ENCODE results near the gene KNOP1. TPM values are rescaled to one million over a fixed set of nuclear protein-coding genes. Genes with fewer than 3 reads are reported as not detected.

Gene KNOP1
- total and polyA plus RNA-seq, 10 donors: 7.1 to 13.7 (median 9.9) TPM

- Histone ChIP-seq H3K27me3 (replicated peaks in 1 of 7) (no peaks in the 10 kb centered on the region), H3K27ac (no peak overlapping the region), H3K4me1 (no peaks in the 10 kb centered on the region), H3K36me3 (peaks cover 0 to 96% (median 48%) of the 10 kb centered on the region in 6 donors), H3K9me3 (no peaks in the 10 kb centered on the region), H3K4me3 (no peak overlapping the region)
- DNase-seq: no peak
- TF ChIP-seq POLR2AphosphoS5 (IDR thresholded peaks at IDR 0.05) (no peak), POLR2A (IDR thresholded peaks at IDR 0.05) (no peak)
- TF ChIP-seq, protein P1, sequence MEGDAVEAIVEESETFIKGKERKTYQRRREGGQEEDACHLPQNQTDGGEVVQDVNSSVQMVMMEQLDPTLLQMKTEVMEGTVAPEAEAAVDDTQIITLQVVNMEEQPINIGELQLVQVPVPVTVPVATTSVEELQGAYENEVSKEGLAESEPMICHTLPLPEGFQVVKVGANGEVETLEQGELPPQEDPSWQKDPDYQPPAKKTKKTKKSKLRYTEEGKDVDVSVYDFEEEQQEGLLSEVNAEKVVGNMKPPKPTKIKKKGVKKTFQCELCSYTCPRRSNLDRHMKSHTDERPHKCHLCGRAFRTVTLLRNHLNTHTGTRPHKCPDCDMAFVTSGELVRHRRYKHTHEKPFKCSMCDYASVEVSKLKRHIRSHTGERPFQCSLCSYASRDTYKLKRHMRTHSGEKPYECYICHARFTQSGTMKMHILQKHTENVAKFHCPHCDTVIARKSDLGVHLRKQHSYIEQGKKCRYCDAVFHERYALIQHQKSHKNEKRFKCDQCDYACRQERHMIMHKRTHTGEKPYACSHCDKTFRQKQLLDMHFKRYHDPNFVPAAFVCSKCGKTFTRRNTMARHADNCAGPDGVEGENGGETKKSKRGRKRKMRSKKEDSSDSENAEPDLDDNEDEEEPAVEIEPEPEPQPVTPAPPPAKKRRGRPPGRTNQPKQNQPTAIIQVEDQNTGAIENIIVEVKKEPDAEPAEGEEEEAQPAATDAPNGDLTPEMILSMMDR (IDR thresholded peaks at IDR 0.05 in 8 of 11, conservative IDR thresholded peaks at IDR 0.05 in 3 of 11): no peak
- intact Hi-C loops (cut with DNase I; ENCODE audit: low total_unique reads): no loop called here
- whole genome bisulfite sequencing, 5 donors: 87 to 96% (median 89%) methylated on average over 13 to 18 of the region's 18 CpGs
Measured at GRCh38 chr16:19708296-19709205, 9.5 kb downstream of the KNOP1 start.

DNA sequence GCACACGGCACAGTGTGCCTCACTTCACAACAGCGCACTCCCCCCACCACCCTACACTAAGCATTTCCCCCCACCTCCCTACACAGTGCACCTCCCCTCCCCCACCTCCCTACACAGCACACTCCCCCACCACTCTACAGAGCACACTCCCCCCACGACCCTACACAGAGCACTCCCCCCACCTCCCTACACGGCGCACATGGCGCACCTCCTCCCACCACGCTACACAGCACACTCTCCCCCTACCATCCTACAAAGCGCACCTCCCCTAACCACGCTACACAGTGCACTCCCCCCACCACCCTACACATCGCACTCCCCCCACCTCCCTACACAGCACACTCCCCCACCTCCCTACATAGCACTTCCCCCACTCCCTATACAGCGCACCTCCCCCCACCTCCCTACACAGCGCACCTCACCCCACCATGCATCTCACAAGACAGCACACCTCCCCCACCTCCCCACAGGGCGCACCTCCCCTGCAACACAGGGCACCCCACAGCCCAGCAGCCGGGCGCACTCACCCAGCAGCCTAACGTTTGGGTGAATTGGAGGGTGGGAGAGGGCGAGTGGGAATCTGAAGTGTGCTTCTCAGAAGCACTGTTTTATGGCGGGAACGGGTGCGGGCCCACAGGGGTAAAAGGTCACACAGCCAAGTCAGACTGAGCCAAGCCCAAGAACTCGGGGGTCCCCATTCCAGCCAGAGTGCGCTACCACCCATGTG is 10.3 kb downstream of the KNOP1 start:
- Histone ChIP-seq H3K4me3 (no peak overlapping the region), H3K4me1 (no peaks in the 10 kb centered on the region), H3K27ac (no peak overlapping the region), H3K9me3 (no peaks in the 10 kb centered on the region), H3K27me3 (replicated peaks in 1 of 7) (no peaks in the 10 kb centered on the region), H3K36me3 (peaks cover 0 to 97% (median 50%) of the 10 kb centered on the region in 6 donors)
- 87 to 93% (median 90%) methylated on average over 20 to 22 of the region's 22 CpGs for WGBS, 5 donors
- intact Hi-C loops (cut with DNase I; ENCODE audit: low total_unique reads): no loop called here
- TF ChIP-seq POLR2AphosphoS5 (IDR thresholded peaks at IDR 0.05) (no peak), POLR2A (IDR thresholded peaks at IDR 0.05) (no peak)
- TF ChIP-seq, protein P1 (IDR thresholded peaks at IDR 0.05 in 8 of 11, conservative IDR thresholded peaks at IDR 0.05 in 3 of 11): no peak
- DNase-seq: no peak

- WGBS, 5 donors: 96 to 99% (median 97%) methylated on average over 14 to 15 of the region's 15 CpGs
- no peaks in the 10 kb centered on the region for H3K9me3 ChIP-seq
- no peak overlapping the region for H3K27ac ChIP-seq
- DNase-seq: no peak
- no peak overlapping the region for H3K4me3 ChIP-seq
- H3K4me1 ChIP-seq: no peaks in the 10 kb centered on the region
- H3K27me3 ChIP-seq (replicated peaks in 1 of 7): no peaks in the 10 kb centered on the region
- intact Hi-C loops (cut with DNase I; ENCODE audit: low total_unique reads): no loop called here
- peaks cover 0 to 97% (median 53%) of the 10 kb centered on the region in 6 donors for H3K36me3 ChIP-seq
- TF ChIP-seq POLR2AphosphoS5 (IDR thresholded peaks at IDR 0.05): no peak
Measured at GRCh38 chr16:19706846-19707245, 11.2 kb downstream of the KNOP1 start.

DNA sequence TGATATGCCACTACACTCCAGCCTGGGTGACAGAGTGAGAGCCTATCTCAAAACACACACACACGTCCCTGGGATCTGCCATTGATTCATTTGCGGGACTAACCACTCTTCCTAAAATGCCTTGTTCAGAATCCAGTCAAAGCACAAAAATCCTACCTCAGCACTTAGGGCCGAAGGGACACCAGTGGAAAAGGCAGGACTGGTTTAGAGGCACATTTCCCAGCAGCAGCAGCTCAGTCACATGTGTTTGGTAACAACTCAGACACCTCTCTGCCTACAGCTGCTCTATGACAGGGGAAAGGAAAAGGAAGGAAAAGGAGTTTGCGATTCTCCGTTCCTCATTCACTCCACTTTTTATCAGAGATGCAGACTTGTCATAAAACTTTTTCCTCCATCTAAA is 12.2 kb downstream of the KNOP1 start:
- Histone ChIP-seq H3K27me3 (replicated peaks in 1 of 7) (no peaks in the 10 kb centered on the region), H3K4me3 (no peak overlapping the region), H3K4me1 (no peaks in the 10 kb centered on the region), H3K9me3 (no peaks in the 10 kb centered on the region), H3K27ac (peak overlapping the region in 3 of 8 donors; percentile 22 to 71 (median 64)), H3K36me3 (peaks cover 0 to 97% (median 61%) of the 10 kb centered on the region in 6 donors)
- TF ChIP-seq, protein P1 (IDR thresholded peaks at IDR 0.05 in 8 of 11, conservative IDR thresholded peaks at IDR 0.05 in 3 of 11): no peak
- no peak for TF ChIP-seq POLR2A (IDR thresholded peaks at IDR 0.05)
- no peak for TF ChIP-seq POLR2AphosphoS5 (IDR thresholded peaks at IDR 0.05)
- WGBS, 5 donors: 73 to 90% (median 87%) methylated on average over 3 to 5 of the region's 5 CpGs
- no peak for DNase-seq
- intact Hi-C loops (cut with DNase I; ENCODE audit: low total_unique reads): no loop called here
